Spinal cord (tissue), 10 donors: ENCODE measurements around the gene C7. TPM values are rescaled to one million over a fixed set of nuclear protein-coding genes. Genes with fewer than 3 reads are reported as not detected.
"Not testable (repeated sequence)": the region's sequence is repeated elsewhere in the genome, so short reads cannot be mapped to it uniquely, and the experiment has no call there.

Experiments used
- DNase-seq, 6 donors: peaks; one replicate each; pipeline versions ENCODE4 v3.0.0 to v3.0.0-alpha.2; 2013 to 2015; ENCODE audit warnings: low spot score in 6 of 6, low read depth in 4 of 6
- H3K27ac ChIP-seq: one replicate; pipeline ENCODE4 v1.5.1; 2013; ENCODE audit warnings: low read depth, low read length, control low read depth
- H3K27me3 ChIP-seq: one replicate; pipeline ENCODE4 v1.6.1; 2013; ENCODE audit warnings: low read length; ENCODE audit not compliant: control insufficient read depth, insufficient read depth
- H3K36me3 ChIP-seq: one replicate; pipeline ENCODE4 v1.6.1; 2013; ENCODE audit warnings: low read length; ENCODE audit not compliant: control insufficient read depth, insufficient read depth
- H3K4me1 ChIP-seq: one replicate; pipeline ENCODE4 v1.6.1; 2013; ENCODE audit warnings: low read length; ENCODE audit not compliant: control insufficient read depth, insufficient read depth
- H3K4me3 ChIP-seq: one replicate; pipeline ENCODE4 v1.5.1; 2013; ENCODE audit warnings: low read depth, low read length, control low read depth
- H3K9me3 ChIP-seq: one replicate; pipeline ENCODE4 v1.6.1; 2013; ENCODE audit warnings: low read length; ENCODE audit not compliant: control insufficient read depth, insufficient read depth
- WGBS: methylation state at CpG from one replicate; pipeline ENCODE4 v1.1.5; 2013; ENCODE audit warnings: missing lambda C conversion rate; ENCODE audit not compliant: insufficient coverage; 5-methylcytosine and 5-hydroxymethylcytosine counted together
- polyA plus RNA-seq, 2 donors: library from polyadenylated mRNA; unstranded; fragments of 120-200 nt; gene quantifications; one replicate each; pipeline ENCODE4 v1.2.1, GENCODE V29; 2013; ENCODE audit not compliant: insufficient read length in 2 of 2
- total RNA-seq, 2 donors: library from RNA; depleted of rRNA in 1 of 2; stranded (reverse); fragments of 120-200 nt in 1 of 2; fragments of >200 nt in 1 of 2; gene quantifications; one replicate each; pipeline versions ENCODE4 v1.2.3 to v1.2.4, GENCODE V29; 2013 to 2014
- donor health status: healthy.

Gene C7
- total and polyA plus RNA-seq, 4 donors = 8.9 to 95.1 (median 41.7) TPM

GRCh38 chr5:40879163-40879942, 29.9 kb upstream of the C7 start:
- Histone ChIP-seq H3K36me3 (no peaks in the 10 kb centered on the region), H3K27ac (no peak overlapping the region), H3K9me3 (no peaks in the 10 kb centered on the region), H3K4me1 (no peaks in the 10 kb centered on the region), H3K27me3 (no peaks in the 10 kb centered on the region), H3K4me3 (no peak overlapping the region)
- peak in 3 of 6 donors; percentile 12 to 68 (median 30) for DNase-seq
- WGBS = no CpG with 5 or more reads among the region's 10 CpGs

DNA sequence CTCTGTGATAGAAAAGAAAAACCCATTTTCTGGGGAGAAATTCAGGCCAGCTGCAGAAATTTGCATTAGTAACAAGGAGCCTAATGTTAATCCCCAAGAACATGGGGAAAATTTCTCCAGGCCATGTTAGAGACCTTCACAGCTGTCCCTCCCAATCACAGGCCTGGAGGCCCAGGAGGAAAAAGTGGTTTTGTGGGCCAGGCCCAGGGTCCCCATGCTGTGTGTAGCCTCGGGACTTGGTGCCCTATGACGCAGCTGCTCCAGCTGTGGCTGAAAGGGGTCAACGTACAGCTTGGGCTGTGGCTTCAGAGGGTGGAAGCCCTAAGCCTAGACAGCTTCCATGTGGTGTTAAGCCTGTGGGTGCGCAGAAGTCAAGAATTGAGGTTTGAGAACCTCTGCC, 27.0 kb upstream of the C7 start:
- Histone ChIP-seq H3K36me3 (no peaks in the 10 kb centered on the region), H3K4me1 (no peaks in the 10 kb centered on the region), H3K9me3 (no peaks in the 10 kb centered on the region), H3K4me3 (no peak overlapping the region), H3K27ac (no peak overlapping the region), H3K27me3 (no peaks in the 10 kb centered on the region)
- no peak for DNase-seq
- WGBS = 92% methylated on average over 4 of the region's 4 CpGs

DNA sequence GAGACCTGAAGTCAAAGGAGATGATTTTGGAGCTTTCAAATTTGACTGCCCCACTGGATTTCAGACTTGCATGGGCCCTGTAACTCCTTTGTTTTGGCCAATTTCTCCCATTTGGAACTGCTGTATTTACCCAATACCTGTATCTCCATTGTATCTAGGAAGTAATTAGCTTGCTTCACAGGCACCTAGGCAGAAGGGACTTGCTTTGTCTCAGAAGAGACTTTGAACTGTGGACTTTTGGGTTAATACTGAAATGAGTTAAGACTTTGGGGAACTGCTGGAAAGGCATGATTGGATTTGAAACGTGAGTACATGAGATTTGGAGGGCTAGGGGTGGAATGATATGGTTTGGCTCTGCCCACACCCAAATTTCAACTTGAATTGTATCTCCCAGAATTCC, 26.2 kb upstream of the C7 start:
- H3K27me3 ChIP-seq, H3K36me3 ChIP-seq, H3K27ac ChIP-seq, H3K4me1 ChIP-seq, H3K4me3 ChIP-seq, H3K9me3 ChIP-seq, DNase-seq: not testable (repeated sequence)
- no CpG with 5 or more reads among the region's 1 CpG for WGBS

DNA sequence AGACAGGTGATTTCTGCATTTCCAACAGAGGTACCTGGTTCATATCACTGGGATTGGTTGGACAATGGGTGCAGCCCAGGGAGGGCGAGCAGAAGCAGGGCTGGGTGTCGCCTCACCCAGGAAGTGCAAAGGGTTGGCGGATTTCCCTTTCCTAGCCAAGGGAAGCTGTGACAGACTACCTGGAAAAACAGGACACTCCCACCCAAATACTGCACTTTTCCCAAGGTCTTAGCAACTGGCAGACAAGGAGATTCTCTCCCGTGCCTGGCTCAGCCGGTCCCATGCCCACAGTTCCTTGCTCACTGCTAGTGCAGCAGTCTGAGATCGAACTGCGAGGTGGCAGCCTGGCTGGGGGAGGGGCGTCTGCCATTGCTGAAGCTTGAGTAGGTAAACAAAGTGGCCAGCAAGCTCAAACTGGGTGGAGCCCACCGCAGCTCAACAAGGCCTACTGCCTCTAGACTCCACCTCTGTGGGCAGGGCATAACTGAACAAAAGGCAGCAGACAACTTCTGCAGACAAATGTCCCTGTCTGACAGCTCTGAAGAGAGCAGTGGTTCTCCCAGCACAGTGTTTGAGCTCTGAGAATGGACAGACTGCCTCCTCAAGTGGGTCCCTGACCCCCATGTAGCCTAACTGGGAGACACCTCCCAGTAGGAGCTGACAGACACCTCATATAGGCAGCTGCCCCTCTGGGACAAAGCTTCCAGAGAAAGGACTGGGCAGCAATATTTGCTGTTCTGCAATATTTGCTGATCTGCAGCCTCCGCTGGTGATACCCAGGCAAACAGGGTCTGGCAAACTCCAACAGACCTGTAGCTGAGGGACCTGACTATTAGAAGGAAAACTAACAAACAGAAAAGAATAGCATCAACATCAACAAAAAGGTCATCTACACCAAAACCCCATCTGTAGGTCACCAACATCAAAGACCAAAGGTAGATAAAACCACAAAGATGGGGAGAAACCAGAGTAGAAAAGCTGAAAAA, 13.6 kb upstream of the C7 start:
- H3K9me3 ChIP-seq, H3K4me1 ChIP-seq, H3K36me3 ChIP-seq, H3K4me3 ChIP-seq, H3K27me3 ChIP-seq, H3K27ac ChIP-seq, DNase-seq: not testable (repeated sequence)
- 61% methylated on average over 9 of the region's 10 CpGs for WGBS

DNA sequence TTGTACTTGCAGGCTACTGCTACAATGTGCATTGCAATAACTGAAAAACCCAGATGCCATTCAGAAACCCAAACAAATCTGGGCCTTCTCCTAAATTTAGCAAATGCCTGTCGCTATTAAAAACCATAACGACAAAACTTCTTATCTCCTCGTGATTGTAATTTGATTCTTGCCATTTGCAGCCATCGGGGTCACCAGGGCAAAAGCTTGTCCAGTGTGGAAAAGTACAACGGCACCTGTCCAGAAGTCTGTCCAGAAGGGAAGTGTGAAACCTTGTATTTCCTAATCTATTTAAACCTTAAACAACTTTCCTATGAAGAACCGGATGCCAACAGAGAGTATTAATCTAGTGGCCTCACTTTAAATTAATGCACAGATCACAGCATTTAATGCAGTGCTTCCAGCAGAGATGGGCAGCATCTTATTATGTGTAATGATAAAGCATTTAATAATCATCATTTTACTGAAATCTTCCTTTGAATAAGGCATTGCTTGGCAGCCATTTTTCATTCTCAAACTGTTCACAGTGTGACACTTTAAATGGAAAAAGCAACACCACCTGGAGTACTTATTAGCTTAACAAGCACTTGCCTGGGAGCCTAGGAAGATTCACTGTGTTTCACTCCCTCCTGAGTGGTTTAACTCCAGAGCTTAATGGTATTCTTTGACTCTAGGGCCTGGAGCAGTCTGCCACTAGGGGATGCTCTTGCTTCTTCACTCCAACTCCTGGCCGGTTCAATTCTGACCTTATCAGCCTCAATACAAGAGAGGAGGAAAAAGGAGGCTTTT, 4.9 kb upstream of the C7 start:
- WGBS = 73% methylated on average over 3 of the region's 7 CpGs
- Histone ChIP-seq H3K9me3 (no peaks in the 10 kb centered on the region), H3K27me3 (no peaks in the 10 kb centered on the region), H3K4me3 (no peak overlapping the region), H3K36me3 (no peaks in the 10 kb centered on the region), H3K4me1 (no peaks in the 10 kb centered on the region), H3K27ac (no peak overlapping the region)
- peak; percentile 41 to 93 (median 66) for DNase-seq

- Histone ChIP-seq H3K4me3 (no peak overlapping the region), H3K27ac (no peak overlapping the region), H3K9me3 (no peaks in the 10 kb centered on the region), H3K36me3 (no peaks in the 10 kb centered on the region), H3K27me3 (no peaks in the 10 kb centered on the region), H3K4me1 (no peaks in the 10 kb centered on the region)
- WGBS = 46% methylated on average over 2 of the region's 2 CpGs
- no peak for DNase-seq
Observed at GRCh38 chr5:40904994-40905306, 4.3 kb upstream of the C7 start.

DNA sequence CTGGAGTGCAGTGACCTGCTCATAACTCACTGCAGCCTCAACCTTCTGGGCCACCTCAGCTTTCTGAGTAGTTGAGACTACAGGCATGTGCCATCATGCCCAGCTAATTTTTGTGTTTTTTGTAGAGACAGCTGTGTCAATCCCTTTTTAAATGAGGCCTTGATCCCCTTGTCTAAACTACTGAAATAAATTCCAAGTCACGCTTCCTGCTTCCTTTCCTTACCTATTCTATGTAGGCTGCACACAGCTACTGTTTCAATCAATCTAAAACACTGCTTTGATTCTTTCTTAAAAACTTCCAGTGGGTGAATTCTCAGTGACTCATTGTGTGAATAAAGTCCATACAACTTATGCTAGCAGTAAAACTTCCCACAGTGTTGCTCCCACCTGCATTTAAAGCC, 2.9 kb upstream of the C7 start:
- Histone ChIP-seq H3K4me1 (no peaks in the 10 kb centered on the region), H3K4me3 (no peak overlapping the region), H3K9me3 (no peaks in the 10 kb centered on the region), H3K27ac (no peak overlapping the region), H3K27me3 (no peaks in the 10 kb centered on the region), H3K36me3 (no peaks in the 10 kb centered on the region)
- no CpG with 5 or more reads among the region's 1 CpG for WGBS
- no peak for DNase-seq

GRCh38 chr5:40909723-40910122, 426 bp downstream of the C7 start:
- Histone ChIP-seq H3K9me3 (no peaks in the 10 kb centered on the region), H3K27me3 (no peaks in the 10 kb centered on the region), H3K27ac (peak overlapping the region; percentile 18), H3K4me3 (no peak overlapping the region), H3K36me3 (no peaks in the 10 kb centered on the region), H3K4me1 (no peaks in the 10 kb centered on the region)
- DNase-seq = no peak
- 80% methylated on average over 1 of the region's 2 CpGs for WGBS

DNA sequence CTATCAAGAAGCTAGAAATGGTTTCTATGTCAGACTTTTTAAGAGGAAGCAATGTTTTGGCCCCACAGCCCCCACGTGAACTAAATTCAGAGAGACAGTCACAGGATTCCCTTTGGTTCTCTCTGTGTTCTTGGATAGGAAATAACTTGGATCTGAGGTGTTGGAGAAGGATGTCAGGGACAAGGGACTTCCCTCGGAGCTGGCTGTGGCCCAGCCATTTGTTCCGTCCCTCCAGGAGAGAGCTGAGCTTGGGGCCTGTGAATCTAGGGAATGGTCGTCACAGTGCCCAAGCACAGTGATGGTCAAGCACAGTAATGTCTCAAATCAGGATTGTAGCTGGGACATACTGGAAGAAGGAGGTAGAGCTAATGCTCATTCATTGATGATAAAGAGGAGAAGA, 2.0 kb downstream of the C7 start:
- H3K36me3 ChIP-seq = no peaks in the 10 kb centered on the region
- 69% methylated on average over 4 of the region's 4 CpGs for WGBS
- no peaks in the 10 kb centered on the region for H3K9me3 ChIP-seq
- H3K4me1 ChIP-seq = no peaks in the 10 kb centered on the region
- no peaks in the 10 kb centered on the region for H3K27me3 ChIP-seq
- H3K4me3 ChIP-seq = no peak overlapping the region
- no peak for DNase-seq
- H3K27ac ChIP-seq = no peak overlapping the region
